NCI-H345 (cell line): Measurements from ENCODE around the gene AGR3.

Experiments used
- DNase-seq: peaks from one replicate; lab custom pipeline; 2025; lab: John Stamatoyannopoulos, UW

The AGR3 gene

GRCh38 chr7:16836481-16836880, 45.3 kb downstream of the AGR3 start:
- no peak for DNase-seq

- no peak for DNase-seq
These were observed 48.4 kb downstream of the AGR3 start for GRCh38 chr7:16833373-16833772.

GRCh38 chr7:16826060-16826459, 55.7 kb downstream of the AGR3 start:
- DNase-seq = no peak

- DNase-seq = no peak
These were observed 59.8 kb downstream of the AGR3 start for GRCh38 chr7:16822029-16822428.

- DNase-seq = no peak
These were observed 63.1 kb downstream of the AGR3 start for GRCh38 chr7:16818732-16819131.

GRCh38 chr7:16817536-16817935, 64.2 kb downstream of the AGR3 start:
- DNase-seq = no peak

- no peak for DNase-seq
These were observed 65.0 kb downstream of the AGR3 start for GRCh38 chr7:16816824-16817223.

- no peak for DNase-seq
These were observed 66.8 kb downstream of the AGR3 start for GRCh38 chr7:16815001-16815400.

GRCh38 chr7:16813232-16813616, 68.6 kb downstream of the AGR3 start:
- no peak for DNase-seq

- DNase-seq = no peak
These were observed 69.1 kb downstream of the AGR3 start for GRCh38 chr7:16812542-16813231.

GRCh38 chr7:16811551-16811950, 70.2 kb downstream of the AGR3 start:
- no peak for DNase-seq

GRCh38 chr7:16810573-16810972, 71.2 kb downstream of the AGR3 start:
- DNase-seq = no peak

- DNase-seq = no peak
These were observed 71.7 kb downstream of the AGR3 start for GRCh38 chr7:16810112-16810511.
